CD4-positive, alpha-beta memory T cell (primary cell): ENCODE data around the gene EXOC4. TPM values are rescaled to one million over a fixed set of nuclear protein-coding genes. Genes with fewer than 3 reads are reported as not detected.
"Not testable (repeated sequence)": the region's sequence is repeated elsewhere in the genome, so short reads cannot be mapped to it uniquely, and the experiment has no call there.

Experiments
- CTCF ChIA-PET: fragments of 350-600 bp; sonication (Branson Sonifier 250); formaldehyde crosslinking; loops from one replicate; lab custom pipeline; 2021; ENCODE audit warnings: inconsistent platforms; ENCODE audit not compliant: partially characterized antibody; lab: Charles Lee
- POLR2A ChIA-PET: fragments of 350-600 bp; sonication (Branson Sonifier 250); formaldehyde crosslinking; loops from one replicate; lab custom pipeline; 2021; ENCODE audit not compliant: partially characterized antibody; lab: Charles Lee
- DNase-seq, 5 donors: peaks; one replicate each; pipeline versions ENCODE4 v3.0.0 to v3.0.0-alpha.2; 2020 to 2022; ENCODE audit warnings: mixed read lengths in 1 of 5
- H3K27ac ChIP-seq: one replicate; pipeline ENCODE4 v1.7.0; 2013; ENCODE audit warnings: low read depth, low read length
- H3K27me3 ChIP-seq: 2 replicates; pipeline ENCODE4 v1.7.0; 2013; ENCODE audit warnings: mild to moderate bottlenecking, low read length, moderate library complexity; ENCODE audit not compliant: insufficient read depth
- H3K36me3 ChIP-seq: 2 replicates; pipeline ENCODE4 v1.7.0; 2013; ENCODE audit warnings: mild to moderate bottlenecking, low read length, moderate library complexity; ENCODE audit not compliant: insufficient read depth
- H3K4me1 ChIP-seq: 2 replicates; pipeline ENCODE4 v1.7.0; 2013; ENCODE audit warnings: mild to moderate bottlenecking, low read length, moderate library complexity; ENCODE audit not compliant: insufficient read depth
- H3K4me3 ChIP-seq, 2 donors: one replicate each; pipeline ENCODE4 v1.7.0; 2013; ENCODE audit warnings: low read length in 2 of 2, mild to moderate bottlenecking in 1 of 2
- H3K9me3 ChIP-seq, 2 donors: one replicate each; pipeline ENCODE4 v1.7.0; 2013; ENCODE audit warnings: low read length in 2 of 2, control low read depth in 1 of 2; ENCODE audit not compliant: control insufficient read depth in 1 of 2
- H3K27ac Mint-ChIP-seq, 7 donors: one replicate each; pipeline ENCODE4 v1.8.0; 2020 to 2021; ENCODE audit warnings: mixed read lengths in 7 of 7, mild to moderate bottlenecking in 6 of 7, inconsistent platforms in 3 of 7, moderate library complexity in 3 of 7
- H3K27me3 Mint-ChIP-seq, 2 donors: one replicate each; pipeline ENCODE4 v1.8.0; 2020 to 2021; ENCODE audit warnings: mixed read lengths in 2 of 2
- H3K36me3 Mint-ChIP-seq, 2 donors: one replicate each; pipeline ENCODE4 v1.8.0; 2020 to 2021; ENCODE audit warnings: mixed read lengths in 2 of 2, inconsistent platforms in 1 of 2, mild to moderate bottlenecking in 1 of 2
- H3K4me1 Mint-ChIP-seq, 4 donors: one replicate each; pipeline ENCODE4 v1.8.0; 2020 to 2021; ENCODE audit warnings: mixed read lengths in 4 of 4, mild to moderate bottlenecking in 1 of 4
- H3K4me3 Mint-ChIP-seq, 8 donors: one replicate each; pipeline ENCODE4 v1.8.0; 2020 to 2021; ENCODE audit warnings: mixed read lengths in 8 of 8, mild to moderate bottlenecking in 7 of 8, moderate library complexity in 6 of 8, inconsistent platforms in 3 of 8
- H3K9me3 Mint-ChIP-seq, 8 donors: one replicate each; pipeline ENCODE4 v1.8.0; 2020 to 2021; ENCODE audit warnings: mixed read lengths in 8 of 8, mild to moderate bottlenecking in 5 of 8, inconsistent platforms in 3 of 8, moderate library complexity in 1 of 8
- intact Hi-C: fragments of 100-400 bp; cut with micrococcal nuclease; formaldehyde crosslinking; loops from one replicate; pipeline ENCODE4 v1.15.1; 2023
- polyA plus RNA-seq, 2 donors: library from polyadenylated mRNA; unstranded; fragments of 300-500 nt; fragmentation: Illumina TruSeq; gene quantifications; one replicate each; pipeline ENCODE4 v1.2.3, GENCODE V29; 2021
- total RNA-seq, 2 experiments: library from RNA; stranded (reverse); gene quantifications; one replicate each; pipeline ENCODE4 v1.2.3, GENCODE V29; 2021

EXOC4 gene
- total and polyA plus RNA-seq, 4 experiments from 2014 or later: 33.8 to 81.2 (median 58.1) TPM

GRCh38 chr7:133633055-133633454 lies 380.2 kb downstream of the EXOC4 start:
- Histone ChIP-seq H3K4me1 (no peaks in the 10 kb centered on the region), H3K4me3 (no peak overlapping the region), H3K9me3 (no peaks in the 10 kb centered on the region), H3K36me3 (peaks cover 4% of the 10 kb centered on the region), H3K27ac (no peak overlapping the region), H3K27me3 (no peaks in the 10 kb centered on the region)
- CTCF ChIA-PET: no interaction called here
- Mint-ChIP-seq H3K36me3 (peaks cover 42 to 48% of the 10 kb centered on the region in 2 donors), H3K27ac (no peak overlapping the region), H3K4me1 (peaks cover 0 to 2% (median 0%) of the 10 kb centered on the region in 4 donors), H3K9me3 (peaks cover 0 to 15% (median 2%) of the 10 kb centered on the region in 8 donors), H3K4me3 (no peak overlapping the region), H3K27me3 (no peaks in the 10 kb centered on the region)
- intact Hi-C loops: no loop called here
- POLR2A ChIA-PET: no interaction called here
- DNase-seq: no peak

GRCh38 chr7:133635541-133635940 lies 382.7 kb downstream of the EXOC4 start:
- Mint-ChIP-seq H3K36me3 (peaks cover 22 to 25% of the 10 kb centered on the region in 2 donors), H3K4me1 (peaks cover 0 to 5% (median 2%) of the 10 kb centered on the region in 4 donors), H3K27me3 (no peaks in the 10 kb centered on the region), H3K27ac (no peak overlapping the region), H3K9me3 (peaks cover 0 to 7% (median 0%) of the 10 kb centered on the region in 8 donors), H3K4me3 (no peak overlapping the region)
- Histone ChIP-seq H3K36me3 (no peaks in the 10 kb centered on the region), H3K4me1 (no peaks in the 10 kb centered on the region), H3K27me3 (no peaks in the 10 kb centered on the region), H3K9me3 (no peaks in the 10 kb centered on the region), H3K4me3 (no peak overlapping the region), H3K27ac (no peak overlapping the region)
- ChIA-PET POLR2A (no interaction called here), CTCF (no interaction called here)
- intact Hi-C loops: no loop called here
- no peak for DNase-seq

- no peak overlapping the region for H3K27ac ChIP-seq
- H3K27me3 ChIP-seq: no peaks in the 10 kb centered on the region
- Mint-ChIP-seq H3K9me3 (peaks cover 0 to 4% (median 0%) of the 10 kb centered on the region in 8 donors), H3K36me3 (peaks cover 16 to 23% of the 10 kb centered on the region in 2 donors), H3K27me3 (no peaks in the 10 kb centered on the region), H3K27ac (no peak overlapping the region), H3K4me3 (no peak overlapping the region), H3K4me1 (peaks cover 0 to 5% (median 2%) of the 10 kb centered on the region in 4 donors)
- H3K36me3 ChIP-seq: no peaks in the 10 kb centered on the region
- ChIA-PET POLR2A (no interaction called here), CTCF (no interaction called here)
- no peak for DNase-seq
- H3K4me3 ChIP-seq: no peak overlapping the region
- no peaks in the 10 kb centered on the region for H3K4me1 ChIP-seq
- no peaks in the 10 kb centered on the region for H3K9me3 ChIP-seq
- intact Hi-C loops: no loop called here
These were observed 386.0 kb downstream of the EXOC4 start for GRCh38 chr7:133638857-133639256.

GRCh38 chr7:133641436-133641835 lies 388.6 kb downstream of the EXOC4 start:
- Mint-ChIP-seq H3K27me3 (no peaks in the 10 kb centered on the region), H3K9me3 (peaks cover 0 to 4% (median 0%) of the 10 kb centered on the region in 8 donors), H3K4me3 (no peak overlapping the region), H3K4me1 (peaks cover 0 to 5% (median 4%) of the 10 kb centered on the region in 4 donors), H3K36me3 (peaks cover 16 to 26% of the 10 kb centered on the region in 2 donors), H3K27ac (no peak overlapping the region)
- Histone ChIP-seq H3K36me3 (no peaks in the 10 kb centered on the region), H3K4me3 (no peak overlapping the region), H3K27ac (no peak overlapping the region), H3K27me3 (no peaks in the 10 kb centered on the region), H3K4me1 (no peaks in the 10 kb centered on the region), H3K9me3 (no peaks in the 10 kb centered on the region)
- intact Hi-C loops: no loop called here
- ChIA-PET POLR2A (no interaction called here), CTCF (no interaction called here)
- no peak for DNase-seq

GRCh38 chr7:133642907-133643306 lies 390.0 kb downstream of the EXOC4 start:
- no peak for DNase-seq
- no peaks in the 10 kb centered on the region for H3K4me1 ChIP-seq
- Mint-ChIP-seq H3K36me3 (peaks cover 16 to 26% of the 10 kb centered on the region in 2 donors), H3K4me1 (peaks cover 0 to 5% (median 4%) of the 10 kb centered on the region in 4 donors), H3K27me3 (no peaks in the 10 kb centered on the region), H3K9me3 (peaks cover 0 to 4% (median 0%) of the 10 kb centered on the region in 8 donors), H3K27ac (no peak overlapping the region), H3K4me3 (no peak overlapping the region)
- POLR2A ChIA-PET: no interaction called here
- no peak overlapping the region for H3K4me3 ChIP-seq
- H3K9me3 ChIP-seq: no peaks in the 10 kb centered on the region
- CTCF ChIA-PET: no interaction called here
- H3K36me3 ChIP-seq: no peaks in the 10 kb centered on the region
- no peaks in the 10 kb centered on the region for H3K27me3 ChIP-seq
- H3K27ac ChIP-seq: no peak overlapping the region
- intact Hi-C loops: no loop called here

GRCh38 chr7:133643652-133644051 lies 390.8 kb downstream of the EXOC4 start:
- H3K4me1 Mint-ChIP-seq, H3K4me1 ChIP-seq, H3K27ac ChIP-seq, H3K9me3 Mint-ChIP-seq, H3K4me3 Mint-ChIP-seq, H3K36me3 ChIP-seq, intact Hi-C loops, H3K27ac Mint-ChIP-seq, CTCF ChIA-PET, H3K27me3 ChIP-seq, H3K9me3 ChIP-seq, H3K4me3 ChIP-seq, POLR2A ChIA-PET, H3K27me3 Mint-ChIP-seq, DNase-seq: not testable (repeated sequence)
- H3K36me3 Mint-ChIP-seq: peaks cover 16 to 26% of the 10 kb centered on the region in 2 donors

- peaks cover 0 to 4% (median 0%) of the 10 kb centered on the region in 8 donors for H3K9me3 Mint-ChIP-seq
- intact Hi-C loops: no loop called here
- ChIA-PET CTCF (no interaction called here), POLR2A (no interaction called here)
- H3K27ac ChIP-seq: no peak overlapping the region
- H3K4me3 Mint-ChIP-seq: no peak overlapping the region
- peaks cover 0 to 4% (median under 1%) of the 10 kb centered on the region in 4 donors for H3K4me1 Mint-ChIP-seq
- no peak overlapping the region for H3K4me3 ChIP-seq
- no peak for DNase-seq
- no peaks in the 10 kb centered on the region for H3K4me1 ChIP-seq
- H3K27me3 ChIP-seq: no peaks in the 10 kb centered on the region
- no peaks in the 10 kb centered on the region for H3K36me3 ChIP-seq
- no peak overlapping the region for H3K27ac Mint-ChIP-seq
- peaks cover 14 to 27% of the 10 kb centered on the region in 2 donors for H3K36me3 Mint-ChIP-seq
- H3K27me3 Mint-ChIP-seq: no peaks in the 10 kb centered on the region
- no peaks in the 10 kb centered on the region for H3K9me3 ChIP-seq
These were observed 393.1 kb downstream of the EXOC4 start for GRCh38 chr7:133645884-133646391.
